CD4-positive, alpha-beta T cell treated with Interleukin-6 at 100 ng/mL for 8 hours (primary cell): ENCODE data around the gene KIF3B.
A peak's percentile ranks its signal among the peaks of the same experiment; 100 is the strongest.
"Not testable (repeated sequence)": the region's sequence is repeated elsewhere in the genome, so short reads cannot be mapped to it uniquely, and the experiment has no call there.

Source experiments
- DNase-seq: peaks from one replicate; pipeline ENCODE4 v3.0.0-alpha.2; 2020; ENCODE audit warnings: mixed read lengths, low spot score

The KIF3B gene

GRCh38 chr20:32330555-32330897 lies 53.1 kb downstream of the KIF3B start:
- no peak for DNase-seq

GRCh38 chr20:32332614-32333013 lies 55.2 kb downstream of the KIF3B start:
- no peak for DNase-seq

GRCh38 chr20:32333181-32333987 lies 55.9 kb downstream of the KIF3B start:
- DNase-seq, result no peak

- DNase-seq, result peak; percentile 58
Measured at GRCh38 chr20:32333988-32334885, 56.8 kb downstream of the KIF3B start.

- no peak for DNase-seq
Measured at GRCh38 chr20:32336918-32337347, 59.5 kb downstream of the KIF3B start.

GRCh38 chr20:32337937-32338661 lies 60.6 kb downstream of the KIF3B start:
- no peak for DNase-seq

- DNase-seq, result no peak
Measured at GRCh38 chr20:32338665-32339064, 61.2 kb downstream of the KIF3B start.

- no peak for DNase-seq
Measured at GRCh38 chr20:32339116-32339515, 61.7 kb downstream of the KIF3B start.

GRCh38 chr20:32341053-32341452 lies 63.6 kb downstream of the KIF3B start:
- not testable (repeated sequence) for DNase-seq

- no peak for DNase-seq
Measured at GRCh38 chr20:32343439-32343838, 66.0 kb downstream of the KIF3B start.

GRCh38 chr20:32344835-32345506 lies 67.5 kb downstream of the KIF3B start:
- no peak for DNase-seq

- DNase-seq, result no peak
Measured at GRCh38 chr20:32348207-32348606, 70.8 kb downstream of the KIF3B start.

- DNase-seq, result no peak
Measured at GRCh38 chr20:32350421-32350820, 73.0 kb downstream of the KIF3B start.

- no peak for DNase-seq
Measured at GRCh38 chr20:32352121-32352720, 74.8 kb downstream of the KIF3B start.

GRCh38 chr20:32353848-32354496 lies 76.5 kb downstream of the KIF3B start:
- DNase-seq, result no peak

GRCh38 chr20:32354592-32355416 lies 77.4 kb downstream of the KIF3B start:
- no peak for DNase-seq

- no peak for DNase-seq
Measured at GRCh38 chr20:32355417-32355841, 78.0 kb downstream of the KIF3B start.

- not testable (repeated sequence) for DNase-seq
Measured at GRCh38 chr20:32355907-32356621, 78.6 kb downstream of the KIF3B start.
